ENCODE results near the gene PDYN.

GRCh38 chr20:1995531-1996310 lies 1.9 kb upstream of the PDYN start:
- TF ChIP-seq ZFX (IDR thresholded peaks at IDR 0.05) (no peak), CTCF (conservative IDR thresholded peaks at IDR 0.05) (no peak)

All from C4-2B (cell line).